SK-N-SH (cell line): ENCODE measurements around the gene LRRC34. TPM values are rescaled to one million over a fixed set of nuclear protein-coding genes. Genes with fewer than 3 reads are reported as not detected.

Experiments used
- CTCF ChIA-PET: fragments of 300-600, 350-600 bp; formaldehyde crosslinking; extraction: SDS; loops from one replicate; lab custom pipeline; 2021; lab: Yijun Ruan, JAX
- POLR2A ChIA-PET: fragments of 350-600 bp; sonication (Branson Sonifier 250); formaldehyde crosslinking; extraction: SDS; loops from one replicate; lab custom pipeline; 2020; ENCODE audit warnings: antibody characterized with exemption, inconsistent platforms; lab: Yijun Ruan, JAX
- DNase-seq: peaks from one replicate; pipeline ENCODE4 v3.0.0; 2012
- H2AFZ ChIP-seq: fragments of 200-600 bp; sonication (generic); 2 replicates; pipeline ENCODE4 v1.8.1; 2016; ENCODE audit warnings: antibody characterized with exemption, mild to moderate bottlenecking, low read depth
- H3F3A ChIP-seq: fragments of 200-600 bp; sonication (generic); replicated peaks from 2 replicates; pipeline ENCODE3; 2016; ENCODE audit warnings: antibody characterized with exemption, mild to moderate bottlenecking; ENCODE audit not compliant: insufficient read depth
- H3K27ac ChIP-seq, 2 experiments: fragments of 200-500 bp in 1 of 2; fragments of 200-600 bp in 1 of 2; sonication (Bioruptor generic) in 1 of 2; sonication (generic), shearing (Covaris generic) in 1 of 2; 2 replicates each; pipeline versions ENCODE4 v1.5.1 to v1.6.1; 2014 to 2016; ENCODE audit warnings: low read depth in 2 of 2, inconsistent platforms in 1 of 2, low read length in 1 of 2, mild to moderate bottlenecking in 1 of 2, mixed read lengths in 1 of 2
- H3K27me3 ChIP-seq: fragments of 200-600 bp; sonication (generic), shearing (Covaris generic); 2 replicates; pipeline ENCODE4 v1.6.1; 2016; ENCODE audit warnings: mixed run types; ENCODE audit not compliant: insufficient read depth
- H3K36me3 ChIP-seq, 2 experiments: fragments of 200-500 bp in 1 of 2; fragments of 200-600 bp in 1 of 2; sonication (Bioruptor generic) in 1 of 2; sonication (generic) in 1 of 2; replicated peaks in 1 of 2; 2 replicates each; pipeline versions ENCODE3 to v1.5.1; 2014 to 2016; ENCODE audit warnings: low read length in 1 of 2, mild to moderate bottlenecking in 1 of 2; ENCODE audit not compliant: insufficient read depth in 2 of 2, control insufficient read depth in 1 of 2
- H3K4me1 ChIP-seq, 2 experiments: fragments of 200-500 bp in 1 of 2; fragments of 200-600 bp in 1 of 2; sonication (Bioruptor generic) in 1 of 2; sonication (generic), shearing (Covaris generic) in 1 of 2; 2 replicates each; pipeline versions ENCODE4 v1.5.1 to v1.6.1; 2014 to 2016; ENCODE audit warnings: low read depth in 1 of 2, low read length in 1 of 2, mixed run types in 1 of 2; ENCODE audit not compliant: insufficient read depth in 2 of 2, control insufficient read depth in 1 of 2
- H3K4me2 ChIP-seq: fragments of 200-600 bp; sonication (generic), shearing (Covaris generic); 2 replicates; pipeline ENCODE4 v1.6.1; 2017; ENCODE audit warnings: mixed run types
- H3K4me3 ChIP-seq, 2 experiments: fragments of 200-500 bp in 1 of 2; fragments of 200-600 bp in 1 of 2; sonication (Bioruptor generic) in 1 of 2; sonication (generic), shearing (Covaris generic) in 1 of 2; 2 replicates each; pipeline versions ENCODE4 v1.5.1 to v1.8.1; 2014 to 2016; ENCODE audit warnings: low read depth in 2 of 2, inconsistent platforms in 1 of 2, low read length in 1 of 2, mild to moderate bottlenecking in 1 of 2, mixed read lengths in 1 of 2, moderate library complexity in 1 of 2
- H3K79me2 ChIP-seq: fragments of 200-600 bp; sonication (generic); 2 replicates; pipeline ENCODE4 v1.8.1; 2017; ENCODE audit warnings: mild to moderate bottlenecking; ENCODE audit not compliant: insufficient read depth
- H3K9ac ChIP-seq: fragments of 200-600 bp; sonication (generic); 2 replicates; pipeline ENCODE4 v1.6.1; 2017; ENCODE audit warnings: mixed run types
- H3K9me2 ChIP-seq: fragments of 200-600 bp; sonication (generic); 2 replicates; pipeline ENCODE4 v1.6.1; 2017; ENCODE audit warnings: mixed run types
- H3K9me3 ChIP-seq: fragments of 200-600 bp; sonication (generic); 2 replicates; pipeline ENCODE4 v1.6.1; 2017; ENCODE audit warnings: mixed run types, mild to moderate bottlenecking, moderate library complexity
- H4K20me1 ChIP-seq: fragments of 200-600 bp; sonication (generic); 2 replicates; pipeline ENCODE4 v1.6.1; 2017; ENCODE audit warnings: mild to moderate bottlenecking, mixed run types; ENCODE audit not compliant: insufficient read depth
- EP300 ChIP-seq, 2 experiments: IDR thresholded peaks; 2 replicates each; pipeline versions ENCODE4 v1.4.0 to v1.6.1; 2012; ENCODE audit warnings: borderline replicate concordance in 1 of 2, low read depth in 1 of 2, low read length in 1 of 2
- FOXM1 ChIP-seq: IDR thresholded peaks from 2 replicates; pipeline ENCODE4 v1.4.0; 2012; ENCODE audit warnings: low read depth, mild to moderate bottlenecking
- GABPA ChIP-seq: IDR thresholded peaks from 2 replicates; pipeline ENCODE4 v1.4.0; 2012; ENCODE audit warnings: low read depth, mild to moderate bottlenecking
- GATA2 ChIP-seq: sonication (generic); formaldehyde crosslinking; IDR thresholded peaks from 2 replicates; pipeline ENCODE4 v1.5.0; 2020; ENCODE audit warnings: mild to moderate bottlenecking, missing genetic modification reagents
- JUND ChIP-seq: IDR thresholded peaks from 2 replicates; pipeline ENCODE4 v1.4.0; 2012
- MXI1 ChIP-seq: IDR thresholded peaks from 2 replicates; pipeline ENCODE4 v1.6.1; 2012; ENCODE audit warnings: mild to moderate bottlenecking, low read depth, low read length, improper control_type of control experiment
- NFIC ChIP-seq: IDR thresholded peaks from 2 replicates; pipeline ENCODE4 v1.4.0; 2012; ENCODE audit warnings: borderline replicate concordance
- NRF1 ChIP-seq: IDR thresholded peaks from 2 replicates; pipeline ENCODE4 v1.6.1; 2012; ENCODE audit warnings: low read depth, mild to moderate bottlenecking, low read length
- RAD21 ChIP-seq: IDR thresholded peaks from 2 replicates; pipeline ENCODE4 v1.6.1; 2012; ENCODE audit warnings: mild to moderate bottlenecking, low read length
- RCOR1 ChIP-seq: fragments of 150-350 bp; IDR thresholded peaks from 2 replicates; pipeline ENCODE4 v1.6.1; 2017; ENCODE audit warnings: antibody characterized with exemption, low read length
- RXRA ChIP-seq: IDR thresholded peaks from 2 replicates; pipeline ENCODE4 v1.4.0; 2012; ENCODE audit warnings: low read depth, mild to moderate bottlenecking, borderline replicate concordance
- SIN3A ChIP-seq: IDR thresholded peaks from 2 replicates; pipeline ENCODE4 v1.6.1; 2012; ENCODE audit warnings: low read depth, mild to moderate bottlenecking, low read length, moderate library complexity, borderline replicate concordance
- SMC3 ChIP-seq: IDR thresholded peaks from 2 replicates; pipeline ENCODE4 v1.6.1; 2012; ENCODE audit warnings: low read depth, low read length, improper control_type of control experiment
- TAF1 ChIP-seq: IDR thresholded peaks from 2 replicates; pipeline ENCODE4 v1.6.1; 2012; ENCODE audit warnings: low read depth, mild to moderate bottlenecking, low read length, moderate library complexity, borderline replicate concordance
- TCF12 ChIP-seq: IDR thresholded peaks from 2 replicates; pipeline ENCODE4 v1.4.0; 2012
- YY1 ChIP-seq: IDR thresholded peaks from 2 replicates; pipeline ENCODE4 v1.4.0; 2012; ENCODE audit warnings: low read depth, mild to moderate bottlenecking
- WGBS: methylation state at CpG from one replicate; pipeline ENCODE4 v1.1.6; 2017; ENCODE audit warnings: low lambda C conversion rate; 5-methylcytosine and 5-hydroxymethylcytosine counted together
- polyA plus RNA-seq, 3 experiments: library from polyadenylated mRNA; depleted of rRNA; stranded (reverse); fragments of >200 nt; gene quantifications; 2 replicates each; pipeline ENCODE4 v1.2.3, GENCODE V29; 2012
- TF ChIP-seq, protein P1 (sequence below): fragments of 200-600 bp; sonication (generic); IDR thresholded peaks from 2 replicates; pipeline ENCODE4 v1.6.1; 2017; ENCODE audit warnings: antibody characterized with exemption, mild to moderate bottlenecking, moderate library complexity
- TF ChIP-seq, protein P2 (sequence below): IDR thresholded peaks from 2 replicates; pipeline ENCODE4 v1.4.0; 2012; ENCODE audit warnings: low read depth
- TF ChIP-seq, protein P3 (sequence below): IDR thresholded peaks from 2 replicates; pipeline ENCODE4 v1.4.0; 2012; ENCODE audit warnings: low read depth, borderline replicate concordance
- TF ChIP-seq, protein P4 (sequence below): IDR thresholded peaks from 2 replicates; pipeline ENCODE4 v1.4.0; 2012; ENCODE audit warnings: low read depth, borderline replicate concordance

The LRRC34 gene
- polyA plus RNA-seq, 1 of the 3 experiments (the other 2 are of a cell fraction), result 1.6 TPM

DNA sequence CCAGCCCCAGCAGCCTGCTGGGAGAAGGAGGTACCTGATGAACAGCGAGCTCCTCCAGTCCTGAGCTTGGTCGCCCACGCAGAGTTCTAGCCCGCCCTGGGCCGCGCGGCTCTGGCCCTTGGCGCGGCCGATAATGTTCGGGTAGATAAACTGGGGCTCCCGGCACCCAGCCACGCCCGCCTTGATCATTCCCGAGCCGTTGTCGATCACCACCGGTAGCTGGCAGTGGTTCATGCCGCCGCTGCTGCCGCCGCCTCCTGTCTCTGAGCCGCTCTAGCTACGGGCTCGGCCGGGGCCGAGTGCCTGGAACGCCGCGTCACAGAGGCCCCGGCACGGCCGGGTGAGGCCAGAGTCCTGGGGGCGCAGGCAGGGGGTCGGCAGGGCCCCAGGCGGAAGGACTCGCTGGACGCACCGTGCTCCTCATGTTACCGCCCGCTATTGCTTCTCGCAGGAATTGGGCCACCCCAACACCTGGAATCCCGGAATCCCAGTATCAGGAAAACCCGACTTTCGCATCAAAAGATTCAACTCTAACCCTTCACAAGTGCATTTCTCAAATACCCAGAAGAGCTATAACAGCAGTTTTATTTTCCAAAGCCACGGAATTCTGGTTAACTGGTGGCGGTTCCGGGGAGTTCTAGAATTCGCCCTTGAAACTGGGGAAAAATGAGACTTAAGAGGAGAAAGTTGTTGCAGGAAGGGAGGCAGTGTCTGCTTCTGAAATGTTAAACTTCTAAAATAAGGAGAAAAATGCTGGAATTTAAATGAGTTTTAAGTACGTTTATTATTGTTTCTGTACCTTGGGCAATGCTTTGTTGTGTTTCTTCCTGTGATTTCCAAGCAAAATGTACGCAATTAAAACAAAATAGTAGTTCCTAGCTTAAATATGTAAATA lies 43.2 kb downstream of the LRRC34 start, which contains the start of gene ACTRT3 (continued):
- TF ChIP-seq, protein P1, sequence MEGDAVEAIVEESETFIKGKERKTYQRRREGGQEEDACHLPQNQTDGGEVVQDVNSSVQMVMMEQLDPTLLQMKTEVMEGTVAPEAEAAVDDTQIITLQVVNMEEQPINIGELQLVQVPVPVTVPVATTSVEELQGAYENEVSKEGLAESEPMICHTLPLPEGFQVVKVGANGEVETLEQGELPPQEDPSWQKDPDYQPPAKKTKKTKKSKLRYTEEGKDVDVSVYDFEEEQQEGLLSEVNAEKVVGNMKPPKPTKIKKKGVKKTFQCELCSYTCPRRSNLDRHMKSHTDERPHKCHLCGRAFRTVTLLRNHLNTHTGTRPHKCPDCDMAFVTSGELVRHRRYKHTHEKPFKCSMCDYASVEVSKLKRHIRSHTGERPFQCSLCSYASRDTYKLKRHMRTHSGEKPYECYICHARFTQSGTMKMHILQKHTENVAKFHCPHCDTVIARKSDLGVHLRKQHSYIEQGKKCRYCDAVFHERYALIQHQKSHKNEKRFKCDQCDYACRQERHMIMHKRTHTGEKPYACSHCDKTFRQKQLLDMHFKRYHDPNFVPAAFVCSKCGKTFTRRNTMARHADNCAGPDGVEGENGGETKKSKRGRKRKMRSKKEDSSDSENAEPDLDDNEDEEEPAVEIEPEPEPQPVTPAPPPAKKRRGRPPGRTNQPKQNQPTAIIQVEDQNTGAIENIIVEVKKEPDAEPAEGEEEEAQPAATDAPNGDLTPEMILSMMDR, result no peak
- TF ChIP-seq RAD21 (no peak), YY1 (peak; percentile 60; the same call in 1 of the 2 replicates), TCF12 (no peak), SIN3A (no peak; the same call in 1 of the 2 replicates), EP300 (IDR thresholded peaks at IDR 0.05; ENCODE audit: borderline replicate concordance in 1 of 2, low read depth in 1 of 2, low read length in 1 of 2) (peak; percentile 31 to 81; a peak in 3 of 4 replicates), GABPA (no peak), GATA2 (no peak), RXRA (no peak), MXI1 (peak; percentile 42; the same call in 1 of the 2 replicates), RCOR1 (no peak), JUND (no peak)
- TF ChIP-seq, protein P2, sequence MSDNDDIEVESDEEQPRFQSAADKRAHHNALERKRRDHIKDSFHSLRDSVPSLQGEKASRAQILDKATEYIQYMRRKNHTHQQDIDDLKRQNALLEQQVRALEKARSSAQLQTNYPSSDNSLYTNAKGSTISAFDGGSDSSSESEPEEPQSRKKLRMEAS, result no peak
- TF ChIP-seq, protein P3, sequence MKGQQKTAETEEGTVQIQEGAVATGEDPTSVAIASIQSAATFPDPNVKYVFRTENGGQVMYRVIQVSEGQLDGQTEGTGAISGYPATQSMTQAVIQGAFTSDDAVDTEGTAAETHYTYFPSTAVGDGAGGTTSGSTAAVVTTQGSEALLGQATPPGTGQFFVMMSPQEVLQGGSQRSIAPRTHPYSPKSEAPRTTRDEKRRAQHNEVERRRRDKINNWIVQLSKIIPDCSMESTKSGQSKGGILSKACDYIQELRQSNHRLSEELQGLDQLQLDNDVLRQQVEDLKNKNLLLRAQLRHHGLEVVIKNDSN, result no peak; the same call in 1 of the 2 replicates

DNA sequence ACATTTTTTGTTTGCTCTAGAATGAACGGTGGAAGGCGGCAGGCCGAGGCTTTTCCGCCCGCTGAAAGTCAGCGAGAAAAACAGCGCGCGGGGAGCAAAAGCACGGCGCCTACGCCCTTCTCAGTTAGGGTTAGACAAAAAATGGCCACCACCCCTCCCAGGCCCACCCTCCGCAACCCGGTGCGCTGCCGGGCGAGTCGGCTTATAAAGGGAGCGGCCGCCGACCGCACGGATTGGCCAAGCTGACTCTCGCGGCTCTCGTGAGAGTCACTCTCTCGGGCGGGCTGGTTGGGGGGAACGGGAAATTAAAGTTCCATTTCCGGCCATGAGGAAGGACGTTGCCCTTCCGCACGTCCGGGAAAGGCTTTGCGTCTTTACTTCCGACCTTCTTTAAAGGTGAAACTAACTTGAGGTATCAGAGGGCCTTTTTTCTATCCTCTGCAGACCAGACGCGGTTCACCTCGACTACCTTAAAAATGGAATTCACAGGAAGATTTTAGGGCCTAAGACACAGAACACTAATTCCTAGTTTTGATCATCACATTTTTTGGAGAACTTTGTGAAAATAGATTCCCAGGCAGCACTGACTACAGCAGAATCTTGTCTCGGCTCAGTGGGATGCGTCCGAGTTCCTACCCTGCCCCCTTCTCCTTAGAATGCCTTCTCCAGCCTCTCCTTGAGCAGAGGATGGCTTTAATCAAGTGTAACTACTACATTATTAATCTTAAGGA lies 47.7 kb downstream of the LRRC34 start, which contains the start of gene TERC:
Gene TERC, minus strand, starts transcription at position 179 of the 731 bp plus-strand sequence.
- Histone ChIP-seq H3K79me2 (no peaks in the 10 kb centered on the region), H4K20me1 (no peaks in the 10 kb centered on the region), H3K27ac (peak within 1 kb of the TSS; percentile 58 to 86), H3K27me3 (no peaks in the 10 kb centered on the region), H3K9me3 (no peaks in the 10 kb centered on the region), H3K4me3 (peak within 1 kb of the TSS; percentile 68 to 70), H3K4me2 (peak within 1 kb of the TSS; percentile 82), H3K36me3 (no peaks in the 10 kb centered on the region), H3K4me1 (peaks cover 0 to 5% of the 10 kb centered on the region in 2 experiments; a peak in 1 of 4 replicates), H2AFZ (peak within 1 kb of the TSS; percentile 64; the same call in 1 of the 2 replicates), H3K9me2 (no peaks in the 10 kb centered on the region), H3F3A (peaks cover 31% of the 10 kb centered on the region), H3K9ac (peak within 1 kb of the TSS; percentile 82)
- ChIA-PET POLR2A (interaction anchor here (1.5 kb wide), 2 partner anchors 47 to 202 kb away, joined by 3 to 8 read pairs; partner anchors contain the start of genes LRRC34 and LRRIQ4), CTCF (interaction anchor here (1.2 to 2.8 kb wide), 2 partner anchors 8 to 96 kb away, joined by 3 to 13 read pairs; partner anchors contain the start of gene MYNN)
- DNase-seq, result peak; percentile 93
- WGBS, result 34% methylated on average over 24 of the region's 42 CpGs
- TF ChIP-seq, protein P1, result no peak
- TF ChIP-seq, protein P4, sequence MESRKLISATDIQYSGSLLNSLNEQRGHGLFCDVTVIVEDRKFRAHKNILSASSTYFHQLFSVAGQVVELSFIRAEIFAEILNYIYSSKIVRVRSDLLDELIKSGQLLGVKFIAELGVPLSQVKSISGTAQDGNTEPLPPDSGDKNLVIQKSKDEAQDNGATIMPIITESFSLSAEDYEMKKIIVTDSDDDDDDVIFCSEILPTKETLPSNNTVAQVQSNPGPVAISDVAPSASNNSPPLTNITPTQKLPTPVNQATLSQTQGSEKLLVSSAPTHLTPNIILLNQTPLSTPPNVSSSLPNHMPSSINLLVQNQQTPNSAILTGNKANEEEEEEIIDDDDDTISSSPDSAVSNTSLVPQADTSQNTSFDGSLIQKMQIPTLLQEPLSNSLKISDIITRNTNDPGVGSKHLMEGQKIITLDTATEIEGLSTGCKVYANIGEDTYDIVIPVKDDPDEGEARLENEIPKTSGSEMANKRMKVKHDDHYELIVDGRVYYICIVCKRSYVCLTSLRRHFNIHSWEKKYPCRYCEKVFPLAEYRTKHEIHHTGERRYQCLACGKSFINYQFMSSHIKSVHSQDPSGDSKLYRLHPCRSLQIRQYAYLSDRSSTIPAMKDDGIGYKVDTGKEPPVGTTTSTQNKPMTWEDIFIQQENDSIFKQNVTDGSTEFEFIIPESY, result peak; percentile 96
- TF ChIP-seq RCOR1 (no peak), SMC3 (no peak), MXI1 (no peak; the same call in 1 of the 2 replicates), NRF1 (no peak), YY1 (peak; percentile 75), TAF1 (peak; percentile 35; the same call in 1 of the 2 replicates), SIN3A (peak; percentile 74; the same call in 1 of the 2 replicates), NFIC (no peak), RXRA (no peak), GABPA (peak; percentile 81), FOXM1 (no peak)
- TF ChIP-seq, protein P2, result peak; percentile 59; the same call in 1 of the 2 replicates
